Activated CD4-positive, alpha-beta memory T cell treated with anti-CD3 and anti-CD28 coated beads for 36 hours (primary cell): ENCODE measurements around the gene PSMB7. TPM values are rescaled to one million over a fixed set of nuclear protein-coding genes. Genes with fewer than 3 reads are reported as not detected.

Source experiments
- CTCF ChIA-PET: fragments of 350-600 bp; sonication (Branson Sonifier 250); formaldehyde crosslinking; loops from one replicate; lab custom pipeline; 2021; ENCODE audit warnings: antibody characterized with exemption, inconsistent platforms; lab: Charles Lee
- POLR2A ChIA-PET: fragments of 350-600 bp; sonication (Branson Sonifier 250); formaldehyde crosslinking; loops from one replicate; lab custom pipeline; 2021; ENCODE audit warnings: antibody characterized with exemption; lab: Charles Lee
- DNase-seq: peaks from one replicate; pipeline ENCODE4 v3.0.0-alpha.2; 2020
- H3K27ac Mint-ChIP-seq: one replicate; pipeline ENCODE4 v1.8.0; 2021; ENCODE audit warnings: mixed read lengths
- H3K27me3 Mint-ChIP-seq: one replicate; pipeline ENCODE4 v1.8.0; 2021; ENCODE audit warnings: mixed read lengths
- H3K36me3 Mint-ChIP-seq: one replicate; pipeline ENCODE4 v1.8.0; 2021; ENCODE audit warnings: mixed read lengths
- H3K4me1 Mint-ChIP-seq: one replicate; pipeline ENCODE4 v1.8.0; 2021; ENCODE audit warnings: low read depth, mixed read lengths
- H3K4me3 Mint-ChIP-seq: one replicate; pipeline ENCODE4 v1.8.0; 2021; ENCODE audit warnings: mild to moderate bottlenecking, mixed read lengths
- H3K9me3 Mint-ChIP-seq: one replicate; pipeline ENCODE4 v1.8.0; 2021; ENCODE audit warnings: mixed read lengths
- intact Hi-C: fragments of 100-400 bp; cut with micrococcal nuclease; formaldehyde crosslinking; loops from one replicate; pipeline ENCODE4 v1.15.1; 2023
- total RNA-seq, 2 experiments: library from RNA; stranded (reverse); gene quantifications; one replicate each; pipeline ENCODE4 v1.2.3, GENCODE V29; 2021

PSMB7 gene
- total RNA-seq, 2 experiments from 2014 or later, result 156 TPM

DNA sequence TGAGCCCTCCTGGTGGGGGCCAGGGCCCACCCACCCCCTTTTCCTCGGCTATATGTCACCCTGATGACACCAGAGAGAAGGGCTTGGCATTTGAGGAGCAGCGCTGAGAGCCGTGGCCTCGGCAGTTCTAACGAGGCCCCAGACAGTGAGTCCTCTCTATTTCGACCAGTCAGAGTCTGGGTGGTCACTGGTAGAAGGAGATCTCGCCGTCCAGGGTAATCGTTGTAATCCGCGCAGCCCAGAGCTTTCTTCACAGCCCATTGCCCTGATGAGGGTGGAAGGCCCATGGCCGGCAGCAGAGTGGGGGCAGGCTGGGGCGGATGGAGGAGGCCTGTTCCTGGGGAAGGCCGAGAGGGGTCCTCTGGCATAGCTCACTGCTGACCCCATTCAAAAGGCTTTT, 70.2 kb downstream of the PSMB7 start:
- no peaks in the 10 kb centered on the region for H3K9me3 Mint-ChIP-seq
- intact Hi-C loops, result no loop called here
- H3K27me3 Mint-ChIP-seq, result no peaks in the 10 kb centered on the region
- no peaks in the 10 kb centered on the region for H3K4me1 Mint-ChIP-seq
- ChIA-PET CTCF (no interaction called here), POLR2A (no interaction called here)
- peaks cover 3% of the 10 kb centered on the region for H3K36me3 Mint-ChIP-seq
- DNase-seq, result no peak
- no peak overlapping the region for H3K4me3 Mint-ChIP-seq
- no peak overlapping the region for H3K27ac Mint-ChIP-seq

DNA sequence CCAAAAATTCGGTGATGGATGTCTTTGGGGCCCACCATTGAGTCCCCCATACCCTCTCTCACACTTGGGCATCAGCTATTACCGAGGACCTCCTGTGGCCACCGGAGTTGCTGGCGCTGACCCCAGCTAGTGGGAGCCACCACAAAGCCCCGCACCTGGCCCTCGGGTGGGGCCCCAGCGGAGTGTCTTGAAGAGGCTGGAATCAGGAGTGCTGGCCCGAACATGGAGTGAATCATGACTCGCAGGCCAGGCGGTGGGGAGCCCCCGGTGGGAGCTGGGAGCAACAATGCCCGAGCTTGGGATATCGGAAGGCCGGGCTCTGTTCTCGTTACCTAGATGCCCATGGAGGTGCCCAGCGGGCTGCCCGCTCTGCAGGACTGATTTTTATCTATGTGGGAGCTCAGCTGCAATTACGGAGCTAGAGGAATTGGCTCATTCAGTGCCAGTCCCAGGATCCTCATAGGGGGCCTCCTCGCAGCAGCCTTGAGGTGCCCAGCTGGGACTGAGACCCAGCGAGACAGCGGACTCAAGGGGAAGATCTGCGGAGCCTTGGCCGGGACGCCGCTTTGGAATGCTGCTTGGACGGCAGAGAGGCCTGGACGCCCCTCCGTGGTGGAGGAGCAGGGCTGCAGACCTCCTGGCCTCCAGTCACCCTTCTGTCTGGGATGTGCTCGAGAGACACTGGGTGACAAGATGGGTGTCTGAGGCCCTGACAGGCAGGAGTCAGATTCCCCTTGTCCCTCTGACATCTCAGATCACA, 70.8 kb downstream of the PSMB7 start:
- H3K27ac Mint-ChIP-seq, result no peak overlapping the region
- no peaks in the 10 kb centered on the region for H3K9me3 Mint-ChIP-seq
- no peaks in the 10 kb centered on the region for H3K27me3 Mint-ChIP-seq
- DNase-seq, result no peak
- H3K4me1 Mint-ChIP-seq, result no peaks in the 10 kb centered on the region
- intact Hi-C loops, result no loop called here
- peaks cover 3% of the 10 kb centered on the region for H3K36me3 Mint-ChIP-seq
- ChIA-PET POLR2A (no interaction called here), CTCF (no interaction called here)
- no peak overlapping the region for H3K4me3 Mint-ChIP-seq

DNA sequence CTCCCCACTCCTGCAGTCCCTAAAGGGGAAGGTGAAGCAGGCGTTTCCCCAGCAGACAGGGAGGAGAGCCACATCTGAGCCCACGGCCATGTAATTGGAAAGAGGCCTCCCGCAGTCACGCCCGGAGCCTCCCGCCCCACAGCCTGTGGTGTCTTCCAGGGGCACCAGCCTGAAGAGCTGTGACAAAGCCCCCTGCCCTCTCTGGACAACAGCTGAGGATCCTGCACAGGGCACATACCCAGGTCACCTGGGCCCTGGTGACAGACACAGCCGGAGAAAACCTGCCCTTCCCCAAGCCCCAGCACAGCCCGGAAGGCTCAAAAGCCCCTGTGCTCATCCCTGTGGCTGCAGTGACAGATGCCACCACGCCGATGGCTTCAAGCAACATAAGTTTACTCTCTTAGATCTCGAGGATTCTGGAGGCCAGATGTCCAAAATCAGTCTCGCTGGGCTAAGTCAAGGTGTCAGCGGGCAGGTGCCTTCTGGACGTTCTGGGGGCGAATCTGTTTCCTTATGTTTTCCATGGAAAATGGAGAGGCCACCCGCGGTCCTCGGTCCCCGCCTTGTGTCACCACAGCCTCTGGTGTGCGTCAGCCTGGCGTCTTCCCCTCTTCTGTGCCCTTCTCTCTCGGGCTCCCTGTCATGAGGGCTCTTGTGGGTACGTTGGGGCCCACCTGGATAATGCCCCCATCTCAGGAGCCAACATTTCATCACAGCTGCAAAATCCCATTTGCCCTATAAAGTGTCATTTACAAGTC, 71.5 kb downstream of the PSMB7 start:
- Mint-ChIP-seq H3K27me3 (no peaks in the 10 kb centered on the region), H3K27ac (no peak overlapping the region), H3K4me3 (no peak overlapping the region), H3K4me1 (no peaks in the 10 kb centered on the region), H3K9me3 (no peaks in the 10 kb centered on the region), H3K36me3 (peaks cover 3% of the 10 kb centered on the region)
- intact Hi-C loops, result no loop called here
- CTCF ChIA-PET, result no interaction called here
- DNase-seq, result no peak
- POLR2A ChIA-PET, result no interaction called here

- Mint-ChIP-seq H3K36me3 (peaks cover 4% of the 10 kb centered on the region), H3K27me3 (no peaks in the 10 kb centered on the region), H3K4me3 (no peak overlapping the region), H3K9me3 (peaks cover 6% of the 10 kb centered on the region), H3K4me1 (no peaks in the 10 kb centered on the region), H3K27ac (no peak overlapping the region)
- no peak for DNase-seq
- intact Hi-C loops, result no loop called here
- POLR2A ChIA-PET, result no interaction called here
- CTCF ChIA-PET, result interaction anchor here (0.7 kb wide), 1 partner anchor 194 kb away, joined by 3 read pairs; no protein-coding TSS in a partner anchor
These were observed 72.3 kb downstream of the PSMB7 start for GRCh38 chr9:124342776-124343485.

- Mint-ChIP-seq H3K27ac (no peak overlapping the region), H3K4me3 (no peak overlapping the region), H3K4me1 (no peaks in the 10 kb centered on the region), H3K9me3 (peaks cover 11% of the 10 kb centered on the region), H3K27me3 (no peaks in the 10 kb centered on the region), H3K36me3 (peaks cover 4% of the 10 kb centered on the region)
- POLR2A ChIA-PET, result no interaction called here
- DNase-seq, result no peak
- CTCF ChIA-PET, result interaction anchor here (0.7 kb wide), 1 partner anchor 195 kb away, joined by 3 read pairs; no protein-coding TSS in a partner anchor
- intact Hi-C loops, result no loop called here
These were observed 72.9 kb downstream of the PSMB7 start for GRCh38 chr9:124342402-124342775.

- ChIA-PET POLR2A (no interaction called here), CTCF (interaction anchor here (1.4 kb wide), 1 partner anchor 215 kb away, joined by 4 read pairs; no protein-coding TSS in a partner anchor)
- no peak overlapping the region for H3K4me3 Mint-ChIP-seq
- H3K9me3 Mint-ChIP-seq, result peaks cover 15% of the 10 kb centered on the region
- no peaks in the 10 kb centered on the region for H3K27me3 Mint-ChIP-seq
- no peaks in the 10 kb centered on the region for H3K4me1 Mint-ChIP-seq
- peaks cover 8% of the 10 kb centered on the region for H3K36me3 Mint-ChIP-seq
- intact Hi-C loops, result no loop called here
- DNase-seq, result no peak
- H3K27ac Mint-ChIP-seq, result no peak overlapping the region
These were observed 73.6 kb downstream of the PSMB7 start for GRCh38 chr9:124341455-124342170.

DNA sequence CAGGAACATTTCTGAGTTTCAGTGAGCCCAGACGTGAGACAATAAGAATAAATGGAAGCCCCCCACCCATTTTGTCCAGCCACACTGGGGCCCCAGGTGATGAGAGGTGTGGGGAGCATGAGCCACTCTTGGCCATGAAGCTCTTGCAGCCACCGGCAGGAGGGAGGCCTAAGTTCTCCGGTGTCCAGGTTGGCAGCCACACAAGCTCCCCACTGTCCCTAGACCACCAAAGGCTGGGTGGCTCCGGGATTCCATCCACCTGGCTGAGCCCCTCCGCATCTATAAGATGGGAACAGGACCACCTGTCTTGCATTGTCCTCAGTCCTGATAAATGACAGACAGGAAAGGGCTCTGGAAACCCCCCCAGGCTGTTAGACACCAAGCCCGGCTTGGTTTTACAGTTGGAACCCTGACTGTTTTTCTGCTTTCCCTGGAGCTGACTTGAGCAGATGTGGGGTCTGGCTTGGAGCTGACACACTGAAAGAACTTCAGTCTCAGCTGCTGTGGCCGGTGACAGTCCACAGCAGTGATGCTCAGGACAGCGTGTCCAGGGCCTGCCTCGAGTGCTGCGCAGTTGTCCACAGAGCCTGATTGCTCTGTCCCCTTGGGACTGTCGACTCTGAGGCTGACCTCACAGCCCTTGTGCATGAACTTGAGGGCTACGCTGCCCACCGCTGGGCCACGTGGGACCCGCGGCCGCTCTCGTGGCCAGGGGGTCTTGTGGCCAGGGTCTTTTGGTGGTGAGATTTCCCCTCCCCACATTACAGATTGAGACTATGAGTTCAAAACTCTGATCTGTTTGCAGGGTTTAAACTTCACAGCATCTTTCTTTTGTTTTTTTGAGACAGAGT, 74.8 kb downstream of the PSMB7 start:
- Mint-ChIP-seq H3K36me3 (peaks cover 12% of the 10 kb centered on the region), H3K4me3 (no peak overlapping the region), H3K27ac (no peak overlapping the region), H3K9me3 (peaks cover 15% of the 10 kb centered on the region), H3K27me3 (no peaks in the 10 kb centered on the region), H3K4me1 (no peaks in the 10 kb centered on the region)
- POLR2A ChIA-PET, result no interaction called here
- no peak for DNase-seq
- CTCF ChIA-PET, result interaction anchor here (1.4 kb wide), 1 partner anchor 214 kb away, joined by 4 read pairs; no protein-coding TSS in a partner anchor
- intact Hi-C loops, result no loop called here

DNA sequence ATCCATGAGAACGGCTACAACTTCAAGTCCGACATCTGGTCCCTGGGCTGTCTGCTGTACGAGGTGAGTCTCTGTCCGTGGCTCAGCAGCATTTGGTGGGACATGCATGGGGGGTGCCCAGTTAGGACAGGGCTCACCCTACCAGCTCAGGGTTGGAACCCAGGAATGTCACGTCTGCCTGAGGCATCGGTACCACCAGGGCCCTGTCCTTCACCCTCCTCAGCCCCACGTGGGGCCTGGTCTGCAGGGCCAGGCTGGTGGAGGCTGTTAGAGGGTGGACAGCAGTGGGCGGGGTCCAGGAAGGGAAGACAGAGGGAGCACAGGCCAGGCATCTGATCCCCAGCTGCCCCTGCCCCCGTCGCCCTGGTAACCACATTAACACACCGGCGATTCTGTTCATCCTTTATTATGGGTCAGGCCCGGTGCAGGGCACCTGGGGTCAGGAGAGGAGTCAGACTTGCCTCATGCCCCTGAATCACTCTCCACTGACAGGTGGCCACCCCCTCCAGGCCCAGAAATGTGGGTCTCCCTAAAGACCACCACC, 75.6 kb downstream of the PSMB7 start:
- Mint-ChIP-seq H3K27ac (no peak overlapping the region), H3K4me3 (no peak overlapping the region), H3K9me3 (peaks cover 15% of the 10 kb centered on the region), H3K27me3 (no peaks in the 10 kb centered on the region), H3K4me1 (no peaks in the 10 kb centered on the region), H3K36me3 (peaks cover 12% of the 10 kb centered on the region)
- intact Hi-C loops, result no loop called here
- ChIA-PET CTCF (interaction anchor here (0.5 kb wide), 1 partner anchor 103 kb away, joined by 3 read pairs; no protein-coding TSS in a partner anchor), POLR2A (no interaction called here)
- no peak for DNase-seq

- Mint-ChIP-seq H3K27me3 (no peaks in the 10 kb centered on the region), H3K4me3 (no peak overlapping the region), H3K4me1 (no peaks in the 10 kb centered on the region), H3K9me3 (peaks cover 15% of the 10 kb centered on the region), H3K36me3 (peaks cover 12% of the 10 kb centered on the region), H3K27ac (no peak overlapping the region)
- CTCF ChIA-PET, result no interaction called here
- intact Hi-C loops, result no loop called here
- POLR2A ChIA-PET, result no interaction called here
- no peak for DNase-seq
These were observed 77.7 kb downstream of the PSMB7 start for GRCh38 chr9:124337562-124337961.

DNA sequence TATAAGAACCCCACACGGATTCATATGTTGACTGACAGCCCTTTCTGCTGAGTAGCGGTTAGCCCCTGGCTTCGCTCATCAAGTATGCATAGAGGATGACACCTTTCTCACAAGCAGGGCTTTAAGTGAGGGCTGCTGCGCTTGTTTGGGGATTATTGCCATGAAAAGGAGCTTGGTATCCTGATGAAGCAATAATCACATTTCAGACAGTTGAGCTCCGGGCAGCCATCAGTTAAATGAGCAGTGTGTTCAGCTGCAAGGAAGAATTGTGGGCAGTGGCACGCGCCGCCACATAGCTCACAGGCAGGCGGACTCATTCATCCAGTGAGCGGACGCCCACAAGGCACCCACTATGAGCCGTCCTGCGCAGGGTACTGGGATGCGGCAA, 79.9 kb downstream of the PSMB7 start:
- Mint-ChIP-seq H3K27me3 (no peaks in the 10 kb centered on the region), H3K9me3 (peaks cover 15% of the 10 kb centered on the region), H3K4me1 (no peaks in the 10 kb centered on the region), H3K27ac (no peak overlapping the region), H3K36me3 (peaks cover 12% of the 10 kb centered on the region), H3K4me3 (no peak overlapping the region)
- no peak for DNase-seq
- ChIA-PET CTCF (no interaction called here), POLR2A (no interaction called here)
- intact Hi-C loops, result no loop called here
